GM19351 (cell line): ENCODE data around the gene AMMECR1.
"Not testable (repeated sequence)": the region's sequence is repeated elsewhere in the genome, so short reads cannot be mapped to it uniquely, and the experiment has no call there.

Source experiments
- ATAC-seq: cut with Tn5 transposase; IDR thresholded peaks from one replicate; pipeline ENCODE4 v1.9.1; 2021; ENCODE audit warnings: mild to moderate bottlenecking, moderate library complexity; ENCODE audit not compliant: unreplicated experiment

The AMMECR1 gene

GRCh38 chrX:110317820-110318663, at the start of gene AMMECR1:
AMMECR1 (minus strand) TSS chrX:110318085; CDS start chrX:110318071, 14 bp downstream.
- peak; percentile 63 for ATAC-seq

GRCh38 chrX:110363244-110363643, 45.4 kb upstream of the AMMECR1 start:
- no peak for ATAC-seq

- ATAC-seq: no peak
These were observed 41.4 kb upstream of the AMMECR1 start for GRCh38 chrX:110359273-110359672.

GRCh38 chrX:110358548-110358947, 40.7 kb upstream of the AMMECR1 start, which contains the start of gene RTL9:
RTL9 (plus strand) TSS chrX:110358848; CDS start chrX:110450618, 91,770 bp downstream.
- ATAC-seq: no peak

- no peak for ATAC-seq
These were observed 28.8 kb upstream of the AMMECR1 start for GRCh38 chrX:110346681-110347080.

- peak; percentile 90 for ATAC-seq
These were observed 23.5 kb upstream of the AMMECR1 start for GRCh38 chrX:110341189-110342035.

GRCh38 chrX:110338935-110339334, 21.1 kb upstream of the AMMECR1 start:
- no peak for ATAC-seq

- not testable (repeated sequence) for ATAC-seq
These were observed 15.6 kb upstream of the AMMECR1 start for GRCh38 chrX:110333458-110333857.

- ATAC-seq: no peak
These were observed 13.7 kb upstream of the AMMECR1 start for GRCh38 chrX:110331444-110332030.

- ATAC-seq: not testable (repeated sequence)
These were observed 10.7 kb upstream of the AMMECR1 start for GRCh38 chrX:110328613-110329012.

GRCh38 chrX:110327336-110327735, 9.5 kb upstream of the AMMECR1 start:
- ATAC-seq: no peak

GRCh38 chrX:110326712-110327111, 8.8 kb upstream of the AMMECR1 start:
- no peak for ATAC-seq

- ATAC-seq: no peak
These were observed 4.7 kb upstream of the AMMECR1 start for GRCh38 chrX:110322603-110323002.

GRCh38 chrX:110321670-110322069, 3.8 kb upstream of the AMMECR1 start:
- ATAC-seq: peak; percentile 41

- no peak for ATAC-seq
These were observed 3.2 kb upstream of the AMMECR1 start for GRCh38 chrX:110321081-110321480.

- ATAC-seq: no peak
These were observed 2.6 kb upstream of the AMMECR1 start for GRCh38 chrX:110320381-110320987.

- ATAC-seq: no peak
These were observed 731 bp upstream of the AMMECR1 start for GRCh38 chrX:110318664-110318968.

GRCh38 chrX:110317061-110317819, 645 bp downstream of the AMMECR1 start:
- peak; percentile 17 for ATAC-seq

- no peak for ATAC-seq
These were observed 1.4 kb downstream of the AMMECR1 start for GRCh38 chrX:110316351-110317060.

GRCh38 chrX:110315551-110315950, 2.3 kb downstream of the AMMECR1 start:
- peak; percentile 37 for ATAC-seq
